ENCODE results near the gene KCNC2. TPM values are rescaled to one million over a fixed set of nuclear protein-coding genes. Genes with fewer than 3 reads are reported as not detected.

Gene KCNC2
- total and polyA plus RNA-seq, 2 donors (not counting 3 experiments of a cell fraction or from before 2014, with no cell fraction given), result not detected

GRCh38 chr12:75007133-75007532 is 202.5 kb downstream of the KCNC2 start:
- no peaks in the 10 kb centered on the region for H3K27me3 ChIP-seq (ENCODE audit: control insufficient read depth in 2 of 2, insufficient read depth in 2 of 2, low read length in 2 of 2)
- H3K4me1 ChIP-seq (ENCODE audit: control insufficient read depth, extremely low read depth, insufficient read depth, low read length), result no peaks in the 10 kb centered on the region
- DNase-seq (ENCODE audit: low read depth, low spot score), result no peak
- no peak overlapping the region for H3K9ac ChIP-seq (replicated peaks; ENCODE audit: extremely low read depth, insufficient read depth, low read length)
- no peaks in the 10 kb centered on the region for H3K79me2 ChIP-seq (ENCODE audit: control insufficient read depth, insufficient read depth, low read length)
- FAIRE-seq, result no peak
- ChIA-PET POLR2A (no interaction called here), CTCF (no interaction called here)
- dilution Hi-C loops (cut with MboI; ENCODE audit: extremely low pct_ligation_motif_present, low sequenced_read_pairs) (no loop called here), intact Hi-C loops (cut with micrococcal nuclease) (no loop called here)
- no peaks in the 10 kb centered on the region for H4K20me1 ChIP-seq (replicated peaks; ENCODE audit: control insufficient read depth, extremely low read depth, insufficient read depth, low read length)
- no peak overlapping the region for H3K4me3 ChIP-seq (replicated peaks in 1 of 3; ENCODE audit: insufficient read depth in 1 of 3, low read depth in 1 of 3, low read length in 3 of 3)
- no peak overlapping the region for H2AFZ ChIP-seq (ENCODE audit: low read depth, low read length)
- TF ChIP-seq POLR2A (IDR thresholded peaks at IDR 0.05; ENCODE audit: low read depth, low read length) (no peak), FOS (IDR thresholded peaks at IDR 0.05; ENCODE audit: borderline replicate concordance, insufficient read depth, low read length) (no peak), CTCF (IDR thresholded peaks at IDR 0.05; ENCODE audit: extremely low read depth in 1 of 2, insufficient read depth in 1 of 2, low read depth in 1 of 2, low read length in 2 of 2) (no peak), JUN (IDR thresholded peaks at IDR 0.05; ENCODE audit: borderline replicate concordance, insufficient read depth, insufficient read length, low read depth) (no peak), EZH2 (IDR thresholded peaks at IDR 0.05; ENCODE audit: borderline replicate concordance, low read depth, low read length, severe bottlenecking) (no peak), MYC (IDR thresholded peaks at IDR 0.05; ENCODE audit: low read depth, low read length) (no peak), GATA2 (IDR thresholded peaks at IDR 0.05; ENCODE audit: insufficient read depth, insufficient read length, low read depth, low read length) (no peak), MAX (IDR thresholded peaks at IDR 0.05; ENCODE audit: insufficient read depth, insufficient read length) (no peak)
- H3K27ac ChIP-seq (ENCODE audit: insufficient read depth, low read depth, low read length), result no peak overlapping the region
- no TSS peak for BruUV-seq (replicated peaks)
- no peak overlapping the region for H3K4me2 ChIP-seq (ENCODE audit: insufficient read depth, low read length)
- H3K9me1 ChIP-seq (replicated peaks; ENCODE audit: control insufficient read depth, extremely low read depth, insufficient read depth, low read length), result no peaks in the 10 kb centered on the region
- H3K9me3 ChIP-seq (replicated peaks; ENCODE audit: control insufficient read depth, insufficient read depth, low read length), result no peaks in the 10 kb centered on the region
- no peaks in the 10 kb centered on the region for H3K36me3 ChIP-seq (ENCODE audit: control insufficient read depth in 2 of 2, extremely low read depth in 1 of 2, insufficient read depth in 2 of 2, low read length in 2 of 2)

Measured in endothelial cell of umbilical vein (primary cell).